ENCODE results near the gene MAMLD1. TPM values are rescaled to one million over a fixed set of nuclear protein-coding genes. Genes with fewer than 3 reads are reported as not detected.

Gene MAMLD1
- total and polyA plus RNA-seq, 2 of the 8 experiments (the other 6 are each of a cell fraction or from before 2014, with no cell fraction given) = 0.09 to 0.26 TPM

GRCh38 chrX:150546711-150547153 lies 183.6 kb downstream of the MAMLD1 start:
- no peak overlapping the region for H3K27ac ChIP-seq (ENCODE audit: low read depth, low read length)
- H3K4ac ChIP-seq (replicated peaks; ENCODE audit: insufficient read length, low read depth, low read length) = no peak overlapping the region
- TF ChIP-seq ZNF274 (IDR thresholded peaks at IDR 0.05; ENCODE audit: borderline replicate concordance, extremely low read depth, low read length) (no peak), MAX (IDR thresholded peaks at IDR 0.05) (0 out of 2 replicates have a peak, but pooled peaks have one; percentile 16)
- 74% methylated on average over 9 of the region's 9 CpGs; no CpG with 5 or more reads in 1 of the 2 experiments for WGBS, 2 experiments (ENCODE audit: extremely low coverage in 1 of 2, insufficient coverage in 1 of 2, insufficient read length in 1 of 2, insufficient replicate concordance in 2 of 2, low coverage in 1 of 2, low lambda C conversion rate in 2 of 2, missing lambda C conversion rate in 1 of 2)
- no peak for DNase-seq (ENCODE audit: low read depth in 1 of 2, low spot score in 2 of 2)
- no peaks in the 10 kb centered on the region for H3K79me2 ChIP-seq (ENCODE audit: control insufficient read depth in 1 of 2, insufficient read depth in 2 of 2, low read length in 2 of 2)
- H4K8ac ChIP-seq (ENCODE audit: extremely low read depth, insufficient read depth, low read length) = no peak overlapping the region
- 0 out of 4 replicates have a peak overlapping the region, but pooled peaks of 1 of the 2 experiments have one; percentile 63 for H3K4me2 ChIP-seq (ENCODE audit: insufficient read depth in 1 of 2, low read depth in 2 of 2, low read length in 2 of 2)
- H2BK120ac ChIP-seq (replicated peaks; ENCODE audit: low read depth, low read length) = no peak overlapping the region
- H3K79me1 ChIP-seq (ENCODE audit: low read depth, low read length) = no peaks in the 10 kb centered on the region
- peak overlapping the region; percentile 27 for H4K91ac ChIP-seq (replicated peaks; ENCODE audit: insufficient read length, low read length)
- no peak overlapping the region for H3K23ac ChIP-seq (ENCODE audit: insufficient read length)
- no peak for FAIRE-seq
- H4K20me1 ChIP-seq (replicated peaks in 1 of 2; ENCODE audit: control insufficient read depth in 1 of 2, insufficient read depth in 2 of 2, low read length in 2 of 2) = no peaks in the 10 kb centered on the region
- CTCF ChIA-PET (ENCODE audit: partially characterized antibody) = interaction anchor here (0.7 to 1.3 kb wide), 5 partner anchors 10 to 43 kb away, joined by 3 to 4 read pairs (median 3); no protein-coding TSS in a partner anchor
- H3K14ac ChIP-seq (ENCODE audit: insufficient read length) = no peak overlapping the region
- H3K9me3 ChIP-seq (ENCODE audit: insufficient read depth in 2 of 2, low read depth in 1 of 2, low read length in 1 of 2) = no peaks in the 10 kb centered on the region
- no peak overlapping the region for H2AFZ ChIP-seq (ENCODE audit: low read length)
- peaks cover 0 to 39% (median 22%) of the 10 kb centered on the region in 4 experiments; a peak in 6 of 7 replicates for H3K27me3 ChIP-seq (replicated peaks in 1 of 4; ENCODE audit: control insufficient read depth in 3 of 4, extremely low read depth in 1 of 4, insufficient read depth in 3 of 4, low read length in 3 of 4)
- no peak overlapping the region for H2BK20ac ChIP-seq (ENCODE audit: low read length)
- POLR2A ChIA-PET (ENCODE audit: partially characterized antibody) = interaction anchor here (1.1 to 1.6 kb wide), 3 partner anchors 9 to 39 kb away, joined by 3 read pairs; no protein-coding TSS in a partner anchor
- H2AK5ac ChIP-seq (ENCODE audit: low read depth, low read length) = no peak overlapping the region
- no peak overlapping the region for H2BK12ac ChIP-seq (ENCODE audit: low read depth, low read length)
- no peaks in the 10 kb centered on the region; the same call in 1 of the 2 replicates for H3K23me2 ChIP-seq (ENCODE audit: low read depth, low read length)
- H3K9ac ChIP-seq (replicated peaks in 1 of 4; ENCODE audit: extremely low read depth in 1 of 4, low read depth in 3 of 4, low read length in 3 of 4) = no peak overlapping the region
- no peak overlapping the region for H2BK15ac ChIP-seq (ENCODE audit: low read length)
- H3K36me3 ChIP-seq (ENCODE audit: control insufficient read depth in 2 of 4, insufficient read depth in 4 of 4, low read length in 3 of 4) = no peaks in the 10 kb centered on the region
- no peak overlapping the region for H2BK5ac ChIP-seq (ENCODE audit: low read depth, low read length)
- H3K4me1 ChIP-seq (replicated peaks in 1 of 4; ENCODE audit: control insufficient read depth in 3 of 4, insufficient read depth in 4 of 4, low read length in 3 of 4) = peaks cover 0 to 9% (median 3%) of the 10 kb centered on the region in 4 experiments; a peak in 3 of 7 replicates
- H3K18ac ChIP-seq (ENCODE audit: extremely low read depth, low read length) = no peak overlapping the region
- H3K4me3 ChIP-seq (ENCODE audit: extremely low read depth in 1 of 4, insufficient read depth in 2 of 4, low read depth in 3 of 4, low read length in 4 of 4) = no peak overlapping the region
- no peak overlapping the region for H3K56ac ChIP-seq (replicated peaks; ENCODE audit: insufficient read length, low read depth, low read length)
- H4K5ac ChIP-seq (ENCODE audit: insufficient read length, low read depth, low read length) = no peak overlapping the region
